GM18907 (cell line): Measurements from ENCODE around the gene TPI1.
A peak's percentile ranks its signal among the peaks of the same experiment; 100 is the strongest.

Experiments used
- ATAC-seq: cut with Tn5 transposase; IDR thresholded peaks from one replicate; pipeline ENCODE4 v1.9.1; 2021; ENCODE audit warnings: mild to moderate bottlenecking, moderate library complexity; ENCODE audit not compliant: unreplicated experiment

Gene TPI1

DNA sequence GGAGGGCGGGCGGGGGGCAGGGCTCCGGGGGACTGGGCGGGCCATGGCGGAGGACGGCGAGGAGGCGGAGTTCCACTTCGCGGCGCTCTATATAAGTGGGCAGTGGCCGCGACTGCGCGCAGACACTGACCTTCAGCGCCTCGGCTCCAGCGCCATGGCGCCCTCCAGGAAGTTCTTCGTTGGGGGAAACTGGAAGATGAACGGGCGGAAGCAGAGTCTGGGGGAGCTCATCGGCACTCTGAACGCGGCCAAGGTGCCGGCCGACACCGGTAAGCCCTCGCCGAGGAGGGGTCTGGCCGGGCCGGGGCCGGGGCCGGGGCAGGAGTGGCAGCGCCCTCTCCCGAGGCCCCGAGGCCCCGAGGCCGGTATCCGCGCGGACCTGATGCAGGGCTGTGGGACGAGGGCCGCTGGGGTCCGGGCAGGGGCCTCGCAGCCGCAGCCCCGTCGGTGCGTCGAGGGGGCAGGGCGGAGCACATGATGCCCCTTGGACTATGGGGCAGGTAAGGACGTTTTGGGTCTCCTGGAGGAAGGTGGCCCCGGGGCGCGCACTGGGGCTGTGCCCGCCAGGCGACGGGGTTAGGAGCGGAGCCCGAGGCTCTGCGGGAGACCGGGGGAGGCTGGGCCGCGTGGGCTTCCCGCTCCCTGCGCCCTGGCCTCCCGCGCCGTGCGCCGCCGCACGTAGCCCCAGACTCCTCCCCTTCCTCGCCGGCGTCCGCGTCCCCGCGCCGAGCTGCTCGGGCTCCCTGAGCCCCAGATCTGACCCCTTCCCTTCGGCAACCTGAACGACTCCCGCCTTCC is at the start of gene TPI1:
Gene TPI1 (plus strand): TSS at position 119 of the 798 bp plus-strand sequence. CDS start 36 bp downstream, at position 155.
- peak; percentile 65 for ATAC-seq

GRCh38 chr12:6817662-6818157 is 49.6 kb upstream of the TPI1 start:
- no peak for ATAC-seq

GRCh38 chr12:6818222-6818621 is 49.1 kb upstream of the TPI1 start:
- no peak for ATAC-seq

DNA sequence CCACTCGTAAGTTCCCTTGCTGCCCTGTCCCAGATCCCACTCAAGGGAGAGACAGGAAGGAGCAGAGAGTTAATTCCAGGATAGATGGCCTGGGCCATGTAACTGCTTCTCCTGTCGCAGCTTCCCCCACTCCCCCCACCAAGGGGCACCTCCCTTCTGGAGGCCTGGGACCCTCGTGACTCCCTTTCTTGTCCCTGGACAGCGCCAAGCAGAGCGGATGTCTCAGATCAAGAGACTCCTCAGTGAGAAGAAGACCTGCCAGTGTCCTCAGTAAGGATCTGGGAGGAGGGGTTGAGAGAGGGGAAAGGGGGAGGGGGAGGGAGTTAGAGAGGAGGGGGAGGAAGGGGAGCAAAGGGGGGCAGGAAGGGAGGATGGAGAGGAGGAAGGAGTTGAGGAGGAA is 48.7 kb upstream of the TPI1 start:
- no peak for ATAC-seq

DNA sequence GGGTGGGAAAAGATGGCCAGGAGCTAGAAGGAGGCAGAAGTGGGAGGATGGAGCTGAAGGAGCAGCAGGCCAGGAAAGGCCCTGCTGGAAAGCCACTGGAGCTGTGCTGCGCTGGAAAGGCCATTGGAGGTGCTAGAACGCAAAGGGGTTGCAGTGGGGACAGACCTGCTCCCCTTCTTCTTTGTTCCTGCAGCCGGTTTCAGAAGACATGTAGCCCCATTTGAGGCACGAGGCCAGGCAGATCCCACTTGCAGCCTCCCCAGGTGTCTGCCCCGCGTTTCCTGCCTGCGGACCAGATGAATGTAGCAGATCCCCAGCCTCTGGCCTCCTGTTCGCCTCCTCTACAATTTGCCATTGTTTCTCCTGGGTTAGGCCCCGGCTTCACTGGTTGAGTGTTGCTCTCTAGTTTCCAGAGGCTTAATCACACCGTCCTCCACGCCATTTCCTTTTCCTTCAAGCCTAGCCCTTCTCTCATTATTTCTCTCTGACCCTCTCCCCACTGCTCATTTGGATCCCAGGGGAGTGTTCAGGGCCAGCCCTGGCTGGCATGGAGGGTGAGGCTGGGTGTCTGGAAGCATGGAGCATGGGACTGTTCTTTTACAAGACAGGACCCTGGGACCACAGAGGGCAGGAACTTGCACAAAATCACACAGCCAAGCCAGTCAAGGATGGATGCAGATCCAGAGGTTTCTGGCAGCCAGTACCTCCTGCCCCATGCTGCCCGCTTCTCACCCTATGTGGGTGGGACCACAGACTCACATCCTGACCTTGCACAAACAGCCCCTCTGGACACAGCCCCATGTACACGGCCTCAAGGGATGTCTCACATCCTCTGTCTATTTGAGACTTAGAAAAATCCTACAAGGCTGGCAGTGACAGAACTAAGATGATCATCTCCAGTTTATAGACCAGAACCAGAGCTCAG is 48.0 kb upstream of the TPI1 start:
- no peak for ATAC-seq

DNA sequence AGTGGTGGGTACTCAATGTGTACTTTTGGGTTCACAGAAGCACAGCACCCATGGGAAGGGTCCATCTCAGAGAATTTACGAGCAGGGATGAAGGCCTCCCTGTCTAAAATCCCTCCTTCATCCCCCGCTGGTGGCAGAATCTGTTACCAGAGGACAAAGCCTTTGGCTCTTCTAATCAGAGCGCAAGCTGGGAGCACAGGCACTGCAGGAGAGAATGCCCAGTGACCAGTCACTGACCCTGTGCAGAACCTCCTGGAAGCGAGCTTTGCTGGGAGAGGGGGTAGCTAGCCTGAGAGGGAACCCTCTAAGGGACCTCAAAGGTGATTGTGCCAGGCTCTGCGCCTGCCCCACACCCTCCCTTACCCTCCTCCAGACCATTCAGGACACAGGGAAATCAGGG is 47.2 kb upstream of the TPI1 start:
- no peak for ATAC-seq

GRCh38 chr12:6821591-6822425 is 45.5 kb upstream of the TPI1 start, which contains the start of gene GPR162:
Gene GPR162, plus strand, starts transcription at chr12:6821821. Its CDS starts 2,078 bp downstream, at chr12:6823899.
- no peak for ATAC-seq

DNA sequence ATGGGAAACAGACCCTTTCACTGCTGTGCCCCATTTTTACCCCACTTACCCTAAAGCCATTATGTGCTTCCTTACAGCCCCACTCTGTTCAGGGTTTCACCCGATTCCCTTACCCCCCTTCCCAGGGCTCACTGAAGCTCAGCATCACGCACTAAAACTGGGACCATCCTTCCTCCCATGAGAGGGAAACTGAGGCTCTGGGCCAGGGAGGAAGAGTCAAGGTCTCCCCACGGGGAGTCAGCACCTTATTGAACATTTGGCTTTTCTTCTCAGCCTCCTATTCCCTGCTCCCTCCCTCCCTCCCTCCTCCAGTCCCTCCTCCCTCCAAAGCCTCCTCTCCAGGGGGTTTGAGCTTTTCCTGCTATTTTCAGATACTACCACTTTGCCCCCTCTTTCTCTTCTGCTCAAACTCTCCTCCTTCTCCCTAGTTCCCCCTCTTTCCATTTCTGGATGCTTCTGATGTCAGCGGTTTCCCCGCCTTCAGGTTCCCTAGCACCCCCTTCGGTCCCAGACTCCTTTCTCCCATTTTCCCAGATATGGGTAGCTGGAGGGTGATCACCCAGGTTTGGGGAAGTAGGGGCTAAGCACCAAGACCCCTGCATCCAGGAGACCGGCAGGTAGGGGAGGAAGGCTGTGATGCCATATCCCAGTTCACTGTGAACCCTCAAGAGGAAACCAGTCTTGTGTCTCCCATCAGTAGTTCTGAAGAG is 44.8 kb upstream of the TPI1 start:
- no peak for ATAC-seq

- ATAC-seq: no peak
Observed at GRCh38 chr12:6823182-6824084, 43.9 kb upstream of the TPI1 start.

GRCh38 chr12:6824085-6824775 is 43.1 kb upstream of the TPI1 start:
- no peak for ATAC-seq

GRCh38 chr12:6824901-6825381 is 42.4 kb upstream of the TPI1 start:
- no peak for ATAC-seq

GRCh38 chr12:6825398-6826124 is 41.8 kb upstream of the TPI1 start:
- no peak for ATAC-seq

DNA sequence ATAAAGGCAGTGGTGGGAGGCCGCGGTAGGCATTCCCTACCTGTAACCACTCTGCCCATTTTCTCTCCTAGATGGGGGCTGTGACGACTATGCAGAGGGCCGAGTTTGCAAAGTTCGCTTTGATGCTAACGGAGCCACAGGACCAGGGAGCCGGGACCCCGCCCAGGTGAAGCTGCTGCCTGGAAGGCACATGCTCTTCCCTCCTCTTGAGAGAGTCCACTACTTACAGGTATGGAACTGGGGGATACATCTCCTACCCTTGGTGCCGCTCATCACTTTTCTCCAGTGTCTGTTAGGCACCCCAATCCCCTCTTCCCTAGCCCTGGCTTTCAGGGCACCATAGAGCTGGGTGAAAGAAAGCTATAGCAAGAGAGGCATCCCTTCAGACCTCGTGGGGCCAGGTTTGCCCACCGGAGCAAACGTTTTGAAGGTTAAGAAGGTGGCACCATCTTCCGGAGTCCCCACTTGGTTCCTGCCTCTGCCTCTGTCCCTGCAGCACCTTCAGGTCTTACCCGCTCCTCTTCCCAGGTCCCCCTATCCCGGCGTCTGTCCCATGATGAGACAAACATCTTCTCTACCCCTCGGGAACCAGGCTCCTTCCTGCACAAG is 41.1 kb upstream of the TPI1 start:
- no peak for ATAC-seq

DNA sequence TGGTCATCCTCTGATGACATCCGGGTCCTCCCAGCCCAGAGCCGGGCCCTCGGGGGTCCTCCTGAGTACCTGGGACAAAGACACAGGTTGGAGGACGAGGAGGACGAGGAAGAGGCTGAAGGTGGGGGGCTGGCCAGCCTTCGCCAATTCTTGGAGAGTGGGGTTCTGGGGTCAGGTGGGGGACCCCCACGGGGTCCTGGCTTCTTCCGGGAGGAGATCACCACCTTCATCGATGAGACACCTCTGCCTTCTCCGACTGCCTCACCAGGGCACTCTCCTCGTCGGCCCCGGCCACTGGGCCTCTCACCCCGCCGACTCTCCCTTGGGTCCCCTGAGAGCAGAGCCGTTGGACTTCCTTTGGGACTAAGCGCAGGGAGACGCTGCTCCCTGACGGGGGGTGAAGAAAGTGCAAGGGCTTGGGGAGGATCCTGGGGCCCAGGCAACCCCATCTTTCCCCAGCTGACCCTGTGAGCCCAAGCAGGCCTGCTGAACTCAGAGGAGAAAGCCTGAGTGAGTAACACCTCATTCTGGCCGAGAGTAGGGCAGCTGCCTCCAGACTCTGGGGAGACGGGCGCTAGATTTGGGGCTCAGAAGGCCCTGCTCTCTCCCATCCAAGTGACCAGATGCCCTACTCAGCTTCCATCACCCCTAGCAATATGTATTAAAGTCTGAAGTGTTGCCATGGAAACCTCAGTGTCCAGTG is 40.4 kb upstream of the TPI1 start:
- no peak for ATAC-seq

- no peak for ATAC-seq
Observed at GRCh38 chr12:6827437-6827911, 39.9 kb upstream of the TPI1 start.

DNA sequence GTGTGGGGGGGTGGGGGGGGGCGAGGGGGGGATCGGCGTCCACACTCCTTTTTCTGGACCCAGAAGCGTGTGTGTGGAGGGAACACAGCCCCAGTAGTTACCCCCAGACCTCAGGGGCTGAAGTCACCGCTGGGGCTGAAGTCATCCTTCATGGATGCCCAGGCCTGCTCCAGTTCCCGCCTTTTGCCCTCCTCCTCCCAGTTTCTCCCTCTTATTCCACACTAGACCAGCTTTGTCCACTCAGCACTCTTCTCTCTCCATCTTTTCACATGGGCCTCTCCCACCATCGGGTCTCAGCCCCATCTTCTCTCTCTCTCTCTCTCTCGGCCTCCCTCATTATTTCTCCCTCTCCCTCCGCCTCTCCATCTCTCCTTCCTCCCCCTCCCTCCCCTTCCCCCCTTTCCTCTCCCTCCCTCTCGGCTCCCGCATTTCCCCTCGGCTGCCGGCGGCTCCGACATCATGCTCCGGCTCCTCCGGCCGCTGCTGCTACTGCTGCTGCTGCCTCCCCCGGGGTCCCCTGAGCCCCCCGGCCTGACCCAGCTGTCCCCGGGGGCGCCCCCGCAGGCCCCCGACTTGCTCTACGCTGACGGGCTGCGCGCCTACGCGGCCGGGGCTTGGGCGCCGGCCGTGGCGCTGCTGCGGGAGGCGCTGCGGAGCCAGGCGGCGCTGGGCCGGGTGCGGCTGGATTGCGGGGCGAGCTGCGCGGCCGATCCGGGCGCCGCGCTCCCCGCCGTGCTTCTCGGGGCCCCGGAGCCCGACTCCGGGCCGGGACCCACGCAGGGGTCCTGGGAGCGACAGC is 39.1 kb upstream of the TPI1 start, which contains the start of gene P3H3:
Gene P3H3 (plus strand): TSS at position 426 of the 799 bp plus-strand sequence. CDS start 34 bp downstream, at position 460.
- no peak for ATAC-seq
